H1 (cell line): ENCODE results near the gene UVSSA. TPM values are rescaled to one million over a fixed set of nuclear protein-coding genes. Genes with fewer than 3 reads are reported as not detected.

Experiments
- CTCF ChIA-PET: fragments of 300-600 bp; sonication (Branson Sonifier 250); formaldehyde crosslinking; loops from one replicate; lab custom pipeline; 2021; ENCODE audit not compliant: partially characterized antibody; lab: Charles Lee
- POLR2A ChIA-PET: fragments of 300-600 bp; sonication (Branson Sonifier 250); formaldehyde crosslinking; loops from one replicate; lab custom pipeline; 2021; ENCODE audit warnings: inconsistent platforms; ENCODE audit not compliant: partially characterized antibody; lab: Charles Lee
- DNase-seq, 2 experiments: peaks; one replicate each; pipeline versions ENCODE4 v3.0.0 to v3.0.0-alpha.2; 2010 to 2022; ENCODE audit warnings: low spot score in 2 of 2, low read depth in 1 of 2, mixed read lengths in 1 of 2
- FAIRE-seq: peaks from 2 replicates; lab custom pipeline; 2011; peaks lifted over from hg19 to GRCh38; lab: Jason Lieb, UNC
- H2AFZ ChIP-seq: 2 replicates; pipeline ENCODE4 v1.8.1; 2012; ENCODE audit warnings: low read length, inconsistent platforms
- H2AK5ac ChIP-seq: 2 replicates; pipeline ENCODE4 v1.6.1; 2013; ENCODE audit warnings: low read depth, low read length
- H2BK120ac ChIP-seq: replicated peaks from 2 replicates; pipeline ENCODE3; 2013; ENCODE audit warnings: low read depth, low read length, inconsistent platforms
- H2BK12ac ChIP-seq: 2 replicates; pipeline ENCODE4 v1.6.1; 2013; ENCODE audit warnings: low read depth, low read length
- H2BK15ac ChIP-seq: 2 replicates; pipeline ENCODE4 v1.6.1; 2013; ENCODE audit warnings: low read length
- H2BK20ac ChIP-seq: 2 replicates; pipeline ENCODE4 v1.6.1; 2013; ENCODE audit warnings: low read length
- H2BK5ac ChIP-seq: 2 replicates; pipeline ENCODE4 v1.6.1; 2013; ENCODE audit warnings: low read depth, low read length
- H3K14ac ChIP-seq: 2 replicates; pipeline ENCODE4 v1.6.1; 2013; ENCODE audit warnings: inconsistent platforms; ENCODE audit not compliant: insufficient read length
- H3K18ac ChIP-seq: 2 replicates; pipeline ENCODE4 v1.6.1; 2013; ENCODE audit warnings: low read length; ENCODE audit errors: extremely low read depth
- H3K23ac ChIP-seq: 2 replicates; pipeline ENCODE4 v1.6.1; 2013; ENCODE audit warnings: inconsistent platforms; ENCODE audit not compliant: insufficient read length
- H3K23me2 ChIP-seq: 2 replicates; pipeline ENCODE4 v1.6.1; 2013; ENCODE audit warnings: low read depth, low read length
- H3K27ac ChIP-seq: 2 replicates; pipeline ENCODE4 v1.6.1; 2011; ENCODE audit warnings: low read depth, low read length, inconsistent platforms
- H3K27me3 ChIP-seq, 4 experiments: replicated peaks in 1 of 4; 1 replicate in 1 of 4; 2 replicates in 3 of 4; pipeline versions ENCODE4 v1.6.1 to v1.8.1; 2011 to 2013; ENCODE audit warnings: low read length in 3 of 4, mild to moderate bottlenecking in 3 of 4, inconsistent platforms in 2 of 4, mixed read lengths in 2 of 4, moderate library complexity in 1 of 4; ENCODE audit not compliant: control insufficient read depth in 3 of 4, insufficient read depth in 3 of 4; ENCODE audit errors: extremely low read depth in 1 of 4
- H3K36me3 ChIP-seq, 4 experiments: 2 replicates each; pipeline versions ENCODE4 v1.6.1 to v1.8.1; 2011 to 2013; ENCODE audit warnings: mild to moderate bottlenecking in 4 of 4, low read length in 3 of 4, moderate library complexity in 2 of 4, control low read depth in 1 of 4, inconsistent platforms in 1 of 4; ENCODE audit not compliant: insufficient read depth in 4 of 4, control insufficient read depth in 2 of 4
- H3K4ac ChIP-seq: replicated peaks from 2 replicates; pipeline ENCODE3; 2013; ENCODE audit warnings: low read length, low read depth, mixed read lengths, inconsistent platforms; ENCODE audit not compliant: insufficient read length
- H3K4me1 ChIP-seq, 4 experiments: replicated peaks in 1 of 4; 1 replicate in 1 of 4; 2 replicates in 3 of 4; pipeline versions ENCODE4 v1.6.1 to v1.8.1; 2011 to 2013; ENCODE audit warnings: low read length in 3 of 4, inconsistent platforms in 2 of 4, mixed read lengths in 1 of 4; ENCODE audit not compliant: insufficient read depth in 4 of 4, control insufficient read depth in 3 of 4
- H3K4me2 ChIP-seq, 2 experiments: 2 replicates each; pipeline versions ENCODE4 v1.6.1 to v1.8.1; 2011 to 2013; ENCODE audit warnings: low read depth in 2 of 2, low read length in 2 of 2, control low read depth in 1 of 2, inconsistent platforms in 1 of 2, mild to moderate bottlenecking in 1 of 2; ENCODE audit not compliant: insufficient read depth in 1 of 2
- H3K4me3 ChIP-seq, 4 experiments: fragments of 200-600, 300-600 bp in 1 of 4; sonication (generic), shearing (Covaris generic), sonication (Bioruptor Twin) in 1 of 4; 2 replicates each; pipeline versions ENCODE4 v1.5.1 to v1.8.1; 2011 to 2016; ENCODE audit warnings: low read length in 4 of 4, low read depth in 3 of 4, control low read depth in 2 of 4, inconsistent platforms in 2 of 4, mild to moderate bottlenecking in 2 of 4, mixed read lengths in 1 of 4, moderate library complexity in 1 of 4; ENCODE audit not compliant: insufficient read depth in 2 of 4; ENCODE audit errors: extremely low read depth in 1 of 4
- H3K56ac ChIP-seq: replicated peaks from 2 replicates; pipeline ENCODE3; 2013; ENCODE audit warnings: low read depth, mild to moderate bottlenecking, mixed read lengths, low read length, inconsistent platforms; ENCODE audit not compliant: insufficient read length
- H3K79me1 ChIP-seq: 2 replicates; pipeline ENCODE4 v1.6.1; 2013; ENCODE audit warnings: low read depth, low read length, control low read depth
- H3K79me2 ChIP-seq, 2 experiments: 2 replicates each; pipeline versions ENCODE4 v1.6.1 to v1.8.1; 2012 to 2013; ENCODE audit warnings: low read length in 2 of 2, mild to moderate bottlenecking in 2 of 2, inconsistent platforms in 1 of 2; ENCODE audit not compliant: insufficient read depth in 2 of 2, control insufficient read depth in 1 of 2
- H3K9ac ChIP-seq, 4 experiments: replicated peaks in 1 of 4; 1 replicate in 1 of 4; 2 replicates in 3 of 4; pipeline versions ENCODE4 v1.6.1 to v1.8.1; 2011 to 2013; ENCODE audit warnings: low read depth in 3 of 4, low read length in 3 of 4, control low read depth in 2 of 4, mild to moderate bottlenecking in 2 of 4, moderate library complexity in 2 of 4, inconsistent platforms in 1 of 4; ENCODE audit errors: extremely low read depth in 1 of 4
- H3K9me3 ChIP-seq, 2 experiments: 2 replicates each; pipeline versions ENCODE4 v1.6.1 to v1.8.1; 2012 to 2013; ENCODE audit warnings: mild to moderate bottlenecking in 2 of 2, moderate library complexity in 2 of 2, control low read depth in 1 of 2, inconsistent platforms in 1 of 2, low read depth in 1 of 2, low read length in 1 of 2, mixed read lengths in 1 of 2; ENCODE audit not compliant: insufficient read depth in 2 of 2
- H4K20me1 ChIP-seq, 2 experiments: replicated peaks in 1 of 2; 2 replicates each; pipeline versions ENCODE3 to v1.8.1; 2011 to 2013; ENCODE audit warnings: inconsistent platforms in 2 of 2, low read length in 2 of 2, mild to moderate bottlenecking in 1 of 2; ENCODE audit not compliant: insufficient read depth in 2 of 2, control insufficient read depth in 1 of 2
- H4K5ac ChIP-seq: 2 replicates; pipeline ENCODE4 v1.6.1; 2013; ENCODE audit warnings: low read length, low read depth, mixed read lengths, inconsistent platforms; ENCODE audit not compliant: insufficient read length
- H4K8ac ChIP-seq: 2 replicates; pipeline ENCODE4 v1.8.0; 2013; ENCODE audit warnings: mild to moderate bottlenecking, moderate library complexity, low read length, inconsistent platforms; ENCODE audit not compliant: insufficient read depth; ENCODE audit errors: extremely low read depth
- H4K91ac ChIP-seq: replicated peaks from 2 replicates; pipeline ENCODE3; 2013; ENCODE audit warnings: low read length, mixed read lengths, inconsistent platforms; ENCODE audit not compliant: insufficient read length
- BRCA1 ChIP-seq: IDR thresholded peaks from 2 replicates; pipeline ENCODE4 v1.6.1; 2012; ENCODE audit warnings: low read depth, low read length, improper control_type of control experiment
- EGR1 ChIP-seq: IDR thresholded peaks from 2 replicates; pipeline ENCODE4 v1.6.1; 2011; ENCODE audit warnings: low read depth, low read length, borderline replicate concordance
- HDAC2 ChIP-seq, 2 experiments: fragments of 300-600 bp in 1 of 2; sonication (generic) in 1 of 2; IDR thresholded peaks; 2 replicates each; pipeline ENCODE4 v1.6.1; 2011 to 2012; ENCODE audit warnings: low read depth in 2 of 2, low read length in 2 of 2, mild to moderate bottlenecking in 2 of 2, moderate library complexity in 2 of 2, borderline replicate concordance in 1 of 2, inconsistent platforms in 1 of 2
- MAFK ChIP-seq: IDR thresholded peaks from 2 replicates; pipeline ENCODE4 v1.6.1; 2012; ENCODE audit warnings: low read depth, mild to moderate bottlenecking, improper control_type of control experiment, low read length
- TEAD4 ChIP-seq: IDR thresholded peaks from 2 replicates; pipeline ENCODE4 v1.6.1; 2012; ENCODE audit warnings: low read depth, low read length, inconsistent platforms, mixed read lengths
- WGBS, 2 experiments: shearing (Covaris generic) in 1 of 2; methylation state at CpG; one replicate each; pipeline versions ENCODE4 v1.1.6 to v1.1.7; 2013 to 2015; ENCODE audit warnings: low lambda C conversion rate in 2 of 2, mixed read lengths in 2 of 2, inconsistent platforms in 1 of 2, low coverage in 1 of 2, missing lambda C conversion rate in 1 of 2; ENCODE audit not compliant: insufficient replicate concordance in 2 of 2, insufficient coverage in 1 of 2, insufficient read length in 1 of 2; ENCODE audit errors: extremely low coverage in 1 of 2, missing lambda C conversion rate in 1 of 2; 5-methylcytosine and 5-hydroxymethylcytosine counted together
- polyA plus RNA-seq, 7 experiments: library from polyadenylated mRNA; depleted of rRNA in 3 of 7; stranded (reverse) in 5 of 7; unstranded in 2 of 7; fragments of >200 nt in 5 of 7; fragments of 200-250 nt in 2 of 7; gene quantifications; 1 replicate in 5 of 7; 2 replicates in 1 of 7; 4 replicates in 1 of 7; pipeline versions ENCODE4 v1.2.1 to v1.2.3, GENCODE V29; 2011 to 2013; ENCODE audit warnings: missing spikeins in 2 of 7, mixed read lengths in 2 of 7
- total RNA-seq: library from RNA; stranded (reverse); fragmentation: NEBNext Ultra II Directional; extraction: Animal tissue kit (Norgen Biotek cat#: 25700); gene quantifications from 2 replicates; pipeline ENCODE4 v1.2.1, GENCODE V29; 2021

Gene UVSSA
- total and polyA plus RNA-seq, 2 of the 8 experiments (the other 6 are each of a cell fraction or from before 2014, with no cell fraction given): 14.5 to 19.4 TPM

GRCh38 chr4:1349359-1350168 lies 2.6 kb downstream of the UVSSA start:
- Histone ChIP-seq H3K4me3 (no peak overlapping the region), H3K27ac (no peak overlapping the region), H2BK12ac (no peak overlapping the region), H4K8ac (peak overlapping the region; percentile 36; the same call in 1 of the 2 replicates), H3K23me2 (peaks cover 10% of the 10 kb centered on the region), H4K91ac (no peak overlapping the region), H3K56ac (no peak overlapping the region), H3K9ac (no peak overlapping the region), H3K23ac (no peak overlapping the region), H2AFZ (no peak overlapping the region), H3K4ac (no peak overlapping the region), H3K9me3 (no peaks in the 10 kb centered on the region), H3K18ac (no peak overlapping the region), H3K79me2 (peaks cover 0 to 9% of the 10 kb centered on the region in 2 experiments; a peak in 2 of 4 replicates), H3K79me1 (peaks cover 2% of the 10 kb centered on the region; the same call in 1 of the 2 replicates), H3K4me1 (peaks cover 0 to 6% (median 2%) of the 10 kb centered on the region in 4 experiments; a peak in 3 of 7 replicates), H3K27me3 (no peaks in the 10 kb centered on the region), H2BK20ac (no peak overlapping the region), H2AK5ac (no peak overlapping the region), H3K36me3 (peaks cover 0 to 14% (median 5%) of the 10 kb centered on the region in 4 experiments; a peak in 3 of 8 replicates), H4K5ac (no peak overlapping the region), H3K14ac (no peak overlapping the region), H3K4me2 (no peak overlapping the region; a peak in 1 of 4 replicates), H2BK15ac (no peak overlapping the region), H2BK120ac (no peak overlapping the region), H4K20me1 (peaks cover 0 to 7% of the 10 kb centered on the region in 2 experiments), H2BK5ac (no peak overlapping the region; the same call in 1 of the 2 replicates)
- POLR2A ChIA-PET: interaction anchor here (5.7 kb wide), 1 partner anchor 100 kb away, joined by 49 read pairs; the partner anchor contains the start of gene CTBP1
- no peak for FAIRE-seq
- 88% methylated on average over 23 of the region's 29 CpGs; no CpG with 5 or more reads in 1 of the 2 experiments for WGBS, 2 experiments
- CTCF ChIA-PET: interaction anchor here (0.6 to 1.3 kb wide), 6 partner anchors 18 to 280 kb away, joined by 3 to 5 read pairs (median 3); no protein-coding TSS in a partner anchor
- DNase-seq: no peak
- TF ChIP-seq BRCA1: no peak
- TF ChIP-seq EGR1: no peak
- no peak for TF ChIP-seq TEAD4
- no peak for TF ChIP-seq MAFK
- no peak for TF ChIP-seq HDAC2 (IDR thresholded peaks at IDR 0.05; ENCODE audit: borderline replicate concordance in 1 of 2, low read depth in 2 of 2, low read length in 2 of 2)
